Bronchial epithelial cell (primary cell): ENCODE measurements around the gene APLF. TPM values are rescaled to one million over a fixed set of nuclear protein-coding genes. Genes with fewer than 3 reads are reported as not detected.
A peak's percentile ranks its signal among the peaks of the same experiment; 100 is the strongest.
"Not testable (repeated sequence)": the region's sequence is repeated elsewhere in the genome, so short reads cannot be mapped to it uniquely, and the experiment has no call there.

Experiments
- DNase-seq: peaks from one replicate; pipeline ENCODE4 v3.0.0-alpha.2; 2010; ENCODE audit warnings: low read depth
- FAIRE-seq: peaks from 2 replicates; lab custom pipeline; 2011; peaks lifted over from hg19 to GRCh38; lab: Jason Lieb, UNC
- H3K27me3 ChIP-seq: 2 replicates; pipeline ENCODE4 v1.5.1; 2011; ENCODE audit warnings: low read length; ENCODE audit not compliant: control insufficient read depth, insufficient read depth
- H3K36me3 ChIP-seq: 2 replicates; pipeline ENCODE4 v1.5.1; 2011; ENCODE audit warnings: low read length; ENCODE audit not compliant: control insufficient read depth, insufficient read depth
- H3K4me3 ChIP-seq: 2 replicates; pipeline ENCODE4 v1.5.1; 2011; ENCODE audit warnings: mild to moderate bottlenecking, low read depth, low read length, control low read depth
- CTCF ChIP-seq: IDR thresholded peaks from 2 replicates; pipeline ENCODE4 v1.5.1; 2011; ENCODE audit warnings: mild to moderate bottlenecking, moderate library complexity, low read length, control low read depth, inconsistent platforms; ENCODE audit not compliant: insufficient read depth, severe bottlenecking
- total RNA-seq: library from RNA; depleted of rRNA; stranded (reverse); fragments of >200 nt; gene quantifications from 2 replicates; pipeline ENCODE4 v1.2.1, GENCODE V29; 2014

The APLF gene
- total RNA-seq, 1 donor from 2014 or later: 4.2 TPM

- DNase-seq (no peak), FAIRE-seq (no peak)
- no peak for TF ChIP-seq CTCF
Measured at GRCh38 chr2:68591225-68591624, 123.8 kb downstream of the APLF start.

GRCh38 chr2:68594041-68594440 lies 126.7 kb downstream of the APLF start:
- H3K4me3 ChIP-seq: no peak overlapping the region
- H3K27me3 ChIP-seq: no peaks in the 10 kb centered on the region
- no peak for FAIRE-seq
- peak; percentile 35 for DNase-seq
- no peak for TF ChIP-seq CTCF
- H3K36me3 ChIP-seq: no peaks in the 10 kb centered on the region

More at GRCh38 chr2:68591225-68591624, 123.8 kb downstream of the APLF start:
- Histone ChIP-seq H3K4me3 (no peak overlapping the region), H3K36me3 (no peaks in the 10 kb centered on the region), H3K27me3 (no peaks in the 10 kb centered on the region)

- Histone ChIP-seq H3K36me3 (no peaks in the 10 kb centered on the region), H3K4me3 (no peak overlapping the region), H3K27me3 (no peaks in the 10 kb centered on the region)
- TF ChIP-seq CTCF: peak; percentile 68
- DNase-seq: peak; percentile 45
- peak; percentile 7 for FAIRE-seq
Measured at GRCh38 chr2:68594674-68595492, 127.5 kb downstream of the APLF start.

- not testable (repeated sequence) for H3K27me3 ChIP-seq, FAIRE-seq, H3K36me3 ChIP-seq, H3K4me3 ChIP-seq, DNase-seq
Measured at GRCh38 chr2:68595493-68595785, 128.1 kb downstream of the APLF start.

- not testable (repeated sequence) for H3K27me3 ChIP-seq, DNase-seq, FAIRE-seq, H3K4me3 ChIP-seq, H3K36me3 ChIP-seq
Measured at GRCh38 chr2:68600495-68600894, 133.1 kb downstream of the APLF start.

GRCh38 chr2:68603059-68603458 lies 135.7 kb downstream of the APLF start:
- H3K36me3 ChIP-seq: no peaks in the 10 kb centered on the region
- FAIRE-seq: no peak
- TF ChIP-seq CTCF: no peak
- H3K27me3 ChIP-seq: no peaks in the 10 kb centered on the region
- H3K4me3 ChIP-seq: no peak overlapping the region
- no peak for DNase-seq

GRCh38 chr2:68604077-68604476 lies 136.7 kb downstream of the APLF start:
- Histone ChIP-seq H3K27me3 (no peaks in the 10 kb centered on the region), H3K4me3 (no peak overlapping the region), H3K36me3 (no peaks in the 10 kb centered on the region)
- no peak for FAIRE-seq
- no peak for TF ChIP-seq CTCF
- no peak for DNase-seq
